Cardiac fibroblast (primary cell): ENCODE measurements around the gene PAM.

Experiments used
- DNase-seq, 2 donors: peaks; one replicate each; pipeline versions ENCODE4 v3.0.0 to v3.0.0-alpha.2; 2010; ENCODE audit warnings: low read depth in 2 of 2
- H3K4me3 ChIP-seq, 2 donors: replicated peaks in 1 of 2; 1 replicate in 1 of 2; 2 replicates in 1 of 2; pipeline ENCODE4 v1.5.1; 2011; ENCODE audit warnings: low read depth in 2 of 2, low read length in 2 of 2, mild to moderate bottlenecking in 2 of 2, moderate library complexity in 1 of 2
- CTCF ChIP-seq: IDR thresholded peaks from one replicate; pipeline ENCODE4 v1.5.1; 2011; ENCODE audit warnings: low read depth, mild to moderate bottlenecking, low read length, inconsistent platforms

PAM gene

DNA sequence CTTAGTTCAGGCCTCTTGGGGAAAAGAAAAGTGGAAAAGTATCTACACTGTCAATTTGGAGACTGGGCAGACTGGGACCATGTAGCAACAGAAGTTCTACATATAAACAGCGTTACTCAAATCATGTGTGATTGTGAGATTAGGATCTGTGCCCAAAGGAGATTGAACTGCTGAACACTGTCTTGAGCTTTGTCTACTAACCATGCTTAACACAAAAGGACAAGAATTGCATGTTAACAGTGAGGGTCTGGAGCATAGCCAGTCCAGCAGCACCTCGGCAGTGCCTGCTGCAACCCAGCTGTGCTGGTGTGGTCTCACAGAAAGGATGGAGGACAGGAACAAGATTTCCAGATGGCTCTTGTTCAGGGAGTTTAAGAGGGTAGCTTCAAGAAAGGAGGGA, 5.7 kb downstream of the PAM start:
- TF ChIP-seq CTCF, result no peak
- no peak overlapping the region for H3K4me3 ChIP-seq
- peak in 1 of 2 donors; percentile 23 for DNase-seq

GRCh38 chr5:102762095-102762534, 7.0 kb downstream of the PAM start:
- peak; percentile 52 to 68 for DNase-seq
- no peak for TF ChIP-seq CTCF
- H3K4me3 ChIP-seq, result no peak overlapping the region

DNA sequence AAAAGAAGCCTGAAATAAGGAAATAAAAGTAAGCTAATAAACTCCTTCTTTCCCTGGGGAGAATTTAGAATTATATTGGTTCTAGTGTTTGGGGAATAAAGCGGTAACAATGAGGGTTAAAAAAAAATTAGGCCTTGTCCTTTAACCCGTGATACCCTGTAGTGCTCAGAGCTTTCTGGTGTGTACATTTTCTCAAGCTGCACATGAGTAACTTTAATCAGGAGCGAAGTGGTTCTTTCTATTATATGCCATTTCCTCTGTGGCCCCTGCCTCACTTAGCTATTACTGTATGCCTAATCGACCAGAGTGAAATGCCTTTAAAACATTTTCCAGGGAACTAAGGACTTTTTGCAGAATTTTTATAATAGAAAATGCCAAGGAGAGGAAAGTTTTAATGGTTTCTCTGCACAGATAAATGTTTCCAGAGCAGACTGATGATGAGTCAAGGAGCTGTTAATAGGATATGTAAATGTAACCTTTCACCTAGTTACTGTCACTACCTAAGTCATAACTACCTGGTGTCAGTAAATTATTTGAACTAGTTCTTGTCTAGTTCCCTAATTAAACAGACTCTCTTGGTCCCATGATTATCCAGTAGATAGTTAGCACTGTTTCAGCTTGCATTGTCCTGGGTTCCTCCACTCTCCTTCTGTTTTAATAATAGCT, 7.6 kb downstream of the PAM start:
- DNase-seq, result no peak
- H3K4me3 ChIP-seq, result no peak overlapping the region
- no peak for TF ChIP-seq CTCF

DNA sequence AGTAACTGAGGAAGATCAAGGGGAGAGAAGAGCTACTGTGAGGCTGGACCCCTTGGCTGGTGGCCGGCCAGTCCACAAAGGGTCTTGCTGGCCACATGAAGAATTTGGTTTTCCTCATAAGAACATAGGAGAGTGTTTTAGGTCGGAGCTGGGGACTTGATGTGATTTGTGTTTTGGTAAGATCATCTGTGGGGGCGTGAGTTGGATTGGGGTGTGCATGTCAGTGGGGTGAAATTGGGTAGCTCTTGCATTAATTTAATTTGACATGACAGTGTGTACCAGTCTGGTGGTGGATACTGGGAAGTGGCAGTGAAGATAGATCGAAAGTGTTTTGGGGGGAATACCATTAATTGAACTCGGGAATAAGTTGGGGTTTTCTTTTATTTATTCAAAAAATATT, 8.6 kb downstream of the PAM start:
- no peak for TF ChIP-seq CTCF
- DNase-seq, result no peak
- H3K4me3 ChIP-seq, result no peak overlapping the region

DNA sequence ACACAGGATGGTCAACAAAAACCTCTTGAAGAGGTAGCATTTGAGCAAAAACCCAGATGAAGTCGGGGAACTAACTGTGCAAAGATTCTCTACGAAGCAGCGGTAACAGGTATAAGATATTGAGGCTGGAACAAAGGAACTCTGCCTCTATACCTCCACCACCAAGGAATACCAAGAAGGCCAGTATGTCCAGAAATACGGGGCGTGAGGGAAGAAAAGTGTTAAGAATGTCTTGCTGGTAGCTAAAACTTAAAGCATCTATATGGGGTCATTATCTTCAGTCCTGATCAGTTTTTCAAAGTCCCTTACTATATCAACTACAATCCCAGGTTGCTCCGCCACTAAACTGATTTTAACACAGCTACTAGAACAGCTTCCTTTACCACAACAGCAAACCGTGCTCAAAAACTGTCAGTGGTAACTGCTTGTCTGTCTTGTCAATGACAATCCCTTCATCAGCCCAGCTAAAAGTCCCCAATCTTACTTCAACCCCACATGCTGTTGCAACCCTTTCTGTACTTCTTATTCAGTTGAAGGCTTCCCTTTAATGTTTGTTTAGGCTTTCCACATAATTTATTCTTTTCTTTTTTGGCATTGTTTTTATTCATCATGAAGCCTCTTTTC, 9.4 kb downstream of the PAM start:
- no peak for DNase-seq
- H3K4me3 ChIP-seq, result no peak overlapping the region
- TF ChIP-seq CTCF, result no peak

DNA sequence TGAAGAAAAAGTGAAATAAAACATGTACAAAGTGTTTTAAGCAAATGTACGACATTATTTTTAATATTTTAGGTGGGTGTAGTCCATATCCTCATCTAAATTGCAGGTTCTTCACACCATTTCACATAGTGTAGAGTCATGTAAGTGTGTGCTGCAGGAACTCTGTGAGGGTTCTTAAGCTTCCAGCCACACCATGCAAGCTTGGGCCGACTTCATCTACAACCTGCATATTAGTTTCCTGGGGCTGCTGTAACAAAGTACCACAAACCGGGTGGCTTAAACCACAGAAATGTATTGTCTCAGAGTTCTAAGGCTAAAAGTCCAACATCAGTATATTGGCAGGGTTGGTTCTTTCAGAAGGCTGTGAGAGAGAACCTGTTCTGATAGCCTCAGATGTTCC, 10.2 kb downstream of the PAM start:
- no peak overlapping the region for H3K4me3 ChIP-seq
- no peak for TF ChIP-seq CTCF
- no peak for DNase-seq
